ENCODE data around the gene CUL9.

DNA sequence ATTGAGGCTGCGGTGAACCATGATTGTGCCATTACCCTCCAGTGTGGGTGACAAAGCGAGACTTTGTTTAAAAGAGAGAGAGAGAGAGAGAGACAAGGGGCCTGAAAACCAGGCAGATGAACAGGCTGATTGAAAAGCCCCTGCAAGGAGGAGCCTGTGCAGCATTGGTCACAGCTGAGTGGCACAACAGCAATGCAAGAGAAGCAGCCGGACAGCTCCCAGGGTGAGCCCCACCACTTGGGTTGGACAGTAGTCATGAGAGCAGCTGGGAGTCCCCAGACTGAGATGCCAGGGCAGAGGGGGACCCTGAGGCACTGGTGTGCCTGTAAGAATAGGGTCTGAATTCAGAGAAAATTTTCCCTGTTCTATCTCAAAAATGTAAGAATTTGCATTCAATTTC, 37.1 kb downstream of the CUL9 start:
- TF ChIP-seq, protein P1, sequence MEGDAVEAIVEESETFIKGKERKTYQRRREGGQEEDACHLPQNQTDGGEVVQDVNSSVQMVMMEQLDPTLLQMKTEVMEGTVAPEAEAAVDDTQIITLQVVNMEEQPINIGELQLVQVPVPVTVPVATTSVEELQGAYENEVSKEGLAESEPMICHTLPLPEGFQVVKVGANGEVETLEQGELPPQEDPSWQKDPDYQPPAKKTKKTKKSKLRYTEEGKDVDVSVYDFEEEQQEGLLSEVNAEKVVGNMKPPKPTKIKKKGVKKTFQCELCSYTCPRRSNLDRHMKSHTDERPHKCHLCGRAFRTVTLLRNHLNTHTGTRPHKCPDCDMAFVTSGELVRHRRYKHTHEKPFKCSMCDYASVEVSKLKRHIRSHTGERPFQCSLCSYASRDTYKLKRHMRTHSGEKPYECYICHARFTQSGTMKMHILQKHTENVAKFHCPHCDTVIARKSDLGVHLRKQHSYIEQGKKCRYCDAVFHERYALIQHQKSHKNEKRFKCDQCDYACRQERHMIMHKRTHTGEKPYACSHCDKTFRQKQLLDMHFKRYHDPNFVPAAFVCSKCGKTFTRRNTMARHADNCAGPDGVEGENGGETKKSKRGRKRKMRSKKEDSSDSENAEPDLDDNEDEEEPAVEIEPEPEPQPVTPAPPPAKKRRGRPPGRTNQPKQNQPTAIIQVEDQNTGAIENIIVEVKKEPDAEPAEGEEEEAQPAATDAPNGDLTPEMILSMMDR (IDR thresholded peaks at IDR 0.05), result no peak
- TF ChIP-seq POLR2A (IDR thresholded peaks at IDR 0.05), result no peak
